Right lung (tissue), 5 donors: ENCODE measurements around the gene ADGRG6. TPM values are rescaled to one million over a fixed set of nuclear protein-coding genes. Genes with fewer than 3 reads are reported as not detected.
"Not testable (repeated sequence)": the region's sequence is repeated elsewhere in the genome, so short reads cannot be mapped to it uniquely, and the experiment has no call there.

Experiments
- DNase-seq, 2 donors: peaks; one replicate each; pipeline ENCODE4 v3.0.0-alpha.2; 2013
- polyA plus RNA-seq, 5 donors: library from polyadenylated mRNA; unstranded; fragments of 120-200 nt; gene quantifications; one replicate each; pipeline versions ENCODE4 v1.2.1 to v1.2.3, GENCODE V29; 2013; ENCODE audit warnings: inconsistent platforms in 1 of 5, low replicate concordance in 1 of 5; ENCODE audit not compliant: insufficient read length in 5 of 5, insufficient read depth in 1 of 5

Gene ADGRG6
- polyA plus RNA-seq, 5 donors, result 81.9 to 174 (median 150) TPM

DNA sequence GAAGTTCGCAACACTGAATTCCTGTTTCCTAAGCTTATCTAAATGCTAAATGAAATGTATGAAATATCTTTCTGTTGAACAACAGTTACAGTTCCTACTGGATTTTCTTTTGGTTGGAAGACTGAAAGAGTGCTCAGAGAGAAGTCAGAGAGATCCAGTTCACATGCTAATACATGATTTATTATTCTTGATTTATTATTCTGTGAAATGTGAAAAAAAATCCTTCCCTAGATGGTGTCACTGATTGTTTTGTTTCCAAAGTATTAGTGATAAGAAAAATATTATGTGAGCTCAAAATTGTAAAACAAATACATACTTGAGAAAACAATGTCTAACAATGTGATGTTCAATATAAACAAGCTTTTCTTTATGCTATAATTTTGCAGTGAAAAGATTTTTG, 42.1 kb downstream of the ADGRG6 start:
- DNase-seq, result no peak

DNA sequence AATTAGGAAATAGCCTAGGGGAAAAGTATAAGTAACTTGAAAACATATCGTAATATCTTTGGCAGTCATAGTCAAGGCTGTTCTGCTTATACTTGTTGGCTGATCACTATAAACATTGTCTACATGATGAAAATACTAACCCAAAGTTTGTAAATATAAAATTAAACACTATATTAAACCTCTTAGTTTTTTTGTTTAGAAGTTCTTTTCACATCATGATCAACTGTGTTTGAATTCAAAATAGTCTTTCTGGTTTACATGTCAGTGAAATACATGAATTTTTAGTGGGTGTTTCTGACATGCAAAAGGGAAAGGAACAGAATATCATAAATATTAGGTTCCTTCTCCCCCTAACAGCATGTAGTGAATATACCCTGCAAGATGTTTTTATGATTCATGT, 43.5 kb downstream of the ADGRG6 start:
- DNase-seq, result no peak

DNA sequence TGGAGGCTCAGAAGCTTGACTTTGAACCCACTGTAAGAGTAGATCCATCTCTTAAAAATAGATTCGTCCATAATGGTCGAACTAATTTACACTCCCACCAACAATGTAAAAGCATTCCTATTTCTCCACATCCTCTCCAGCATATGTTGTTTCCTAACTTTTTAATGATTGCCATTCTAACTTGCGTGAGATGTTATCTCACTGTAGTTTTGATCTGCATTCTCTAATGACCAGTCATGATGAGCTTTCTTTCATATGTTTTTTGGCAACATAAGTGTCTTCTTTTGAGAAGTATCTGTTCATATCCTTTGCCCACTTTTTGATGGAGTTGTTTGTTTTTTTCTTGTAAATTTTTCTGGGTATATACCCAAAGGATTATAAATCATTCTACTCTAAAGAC, 44.4 kb downstream of the ADGRG6 start:
- DNase-seq, result not testable (repeated sequence)

DNA sequence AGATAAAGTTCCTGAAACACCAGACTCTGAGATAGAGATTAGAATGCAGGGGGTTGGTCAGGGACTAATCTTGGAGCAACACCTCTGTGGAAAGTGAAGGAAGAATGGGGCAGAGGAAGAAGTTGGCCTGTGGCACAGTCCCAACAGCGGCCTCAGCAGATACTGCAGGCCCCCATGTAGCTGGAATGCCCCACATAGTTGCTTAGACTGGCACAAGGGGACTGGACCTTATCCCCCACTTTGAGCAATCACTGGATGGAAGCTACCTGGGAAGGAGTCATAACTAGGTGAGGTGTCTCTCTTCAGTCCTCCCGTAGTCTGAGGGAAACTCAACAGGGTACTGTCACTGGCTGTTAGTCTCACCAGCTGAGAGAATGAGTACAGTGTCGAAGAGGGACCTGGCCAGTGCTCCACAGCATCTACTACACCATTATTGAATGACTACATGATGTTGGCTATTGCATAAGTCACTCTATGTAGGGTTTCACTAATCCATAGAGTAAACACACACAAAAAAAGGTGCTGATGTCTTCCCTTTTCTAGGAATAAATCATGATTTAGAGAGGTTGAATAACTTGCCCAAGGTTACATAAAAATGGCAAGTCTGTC, 47.5 kb downstream of the ADGRG6 start:
- no peak for DNase-seq

DNA sequence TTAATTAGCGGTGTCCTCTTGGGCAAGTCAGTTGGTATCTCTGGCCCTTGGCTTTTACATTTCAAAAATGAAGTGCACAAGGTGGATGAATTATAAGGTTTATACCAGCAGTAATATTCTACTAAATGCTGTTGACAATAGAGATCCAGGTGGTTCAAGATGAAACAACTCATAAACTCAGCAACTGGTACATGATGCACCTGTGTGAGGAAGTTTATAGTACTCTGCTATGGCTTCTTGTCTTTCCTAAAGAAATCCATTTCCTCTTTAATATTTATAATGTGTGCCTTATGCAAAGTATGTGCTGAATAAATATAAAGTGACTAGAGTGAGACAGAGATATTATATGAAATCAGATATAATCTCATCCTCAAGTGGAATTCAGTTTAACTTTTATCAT, 48.5 kb downstream of the ADGRG6 start:
- no peak for DNase-seq

DNA sequence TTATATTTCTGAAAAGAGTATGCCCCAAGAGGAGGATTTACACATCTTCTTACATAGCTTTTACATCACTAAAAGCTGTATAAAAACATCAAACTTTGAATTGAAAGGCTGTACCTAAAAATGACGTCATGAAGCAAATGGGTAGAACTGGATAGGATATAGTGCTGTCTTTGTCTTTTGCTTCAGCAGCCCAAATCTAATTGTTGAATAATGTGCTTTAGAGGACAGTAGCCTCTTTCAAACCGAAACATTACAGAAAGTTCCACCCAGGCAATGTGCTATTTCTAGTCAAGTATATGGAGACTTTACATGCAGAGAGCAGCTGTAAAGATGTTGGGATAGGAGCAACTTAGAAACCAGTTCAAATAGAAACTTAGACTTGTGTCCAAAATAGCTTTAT, 51.9 kb downstream of the ADGRG6 start:
- no peak for DNase-seq

DNA sequence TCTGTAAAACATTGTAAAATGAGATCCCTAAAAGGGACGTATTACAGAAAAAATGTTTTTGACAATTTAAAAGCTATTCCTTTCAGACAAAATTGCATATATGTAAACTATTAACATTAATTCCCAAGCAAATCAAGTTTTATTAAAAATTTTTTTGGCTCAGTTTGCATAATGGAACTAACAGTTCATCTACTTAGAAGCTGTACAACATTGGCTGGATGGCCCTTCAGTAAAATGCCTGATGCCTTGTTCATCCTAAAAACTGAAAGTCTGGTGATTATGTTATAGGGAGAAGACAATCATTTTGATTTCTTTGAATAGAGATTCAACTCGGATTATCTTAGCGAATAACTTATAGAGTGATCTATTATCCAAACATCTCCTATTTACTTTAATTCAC, 52.8 kb downstream of the ADGRG6 start:
- DNase-seq, result peak in 1 of 2 donors; percentile 27

DNA sequence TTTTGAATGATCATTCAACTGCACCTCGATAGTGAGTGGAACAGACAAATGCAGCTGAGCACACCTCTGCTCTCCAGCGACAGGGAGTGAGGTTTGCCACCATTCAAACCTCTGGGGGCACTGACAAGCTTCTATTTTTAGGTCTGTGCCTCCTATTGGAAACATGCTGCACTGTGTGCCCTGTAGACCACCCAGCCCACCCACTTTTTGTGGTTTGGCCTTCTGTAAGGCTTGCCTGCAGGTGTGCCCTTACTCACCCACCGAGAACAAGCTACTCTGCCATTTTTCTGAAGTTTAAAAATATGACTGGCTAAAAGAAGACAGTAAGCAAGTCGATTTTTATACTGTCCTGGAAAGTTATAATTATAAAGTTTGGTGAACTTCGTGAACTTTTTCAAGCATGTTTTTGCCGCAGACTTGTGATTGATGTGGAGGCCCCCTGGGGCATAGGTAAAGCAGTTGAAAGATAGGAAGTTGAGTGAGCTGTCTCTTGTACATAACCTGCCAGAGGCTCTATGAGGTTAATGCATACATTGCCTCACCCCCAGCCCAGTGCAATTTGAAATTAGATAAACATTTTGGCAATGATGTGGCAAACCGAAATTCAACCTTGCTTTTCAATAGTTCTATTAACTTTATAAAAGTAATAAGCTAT, 53.8 kb downstream of the ADGRG6 start:
- no peak for DNase-seq

DNA sequence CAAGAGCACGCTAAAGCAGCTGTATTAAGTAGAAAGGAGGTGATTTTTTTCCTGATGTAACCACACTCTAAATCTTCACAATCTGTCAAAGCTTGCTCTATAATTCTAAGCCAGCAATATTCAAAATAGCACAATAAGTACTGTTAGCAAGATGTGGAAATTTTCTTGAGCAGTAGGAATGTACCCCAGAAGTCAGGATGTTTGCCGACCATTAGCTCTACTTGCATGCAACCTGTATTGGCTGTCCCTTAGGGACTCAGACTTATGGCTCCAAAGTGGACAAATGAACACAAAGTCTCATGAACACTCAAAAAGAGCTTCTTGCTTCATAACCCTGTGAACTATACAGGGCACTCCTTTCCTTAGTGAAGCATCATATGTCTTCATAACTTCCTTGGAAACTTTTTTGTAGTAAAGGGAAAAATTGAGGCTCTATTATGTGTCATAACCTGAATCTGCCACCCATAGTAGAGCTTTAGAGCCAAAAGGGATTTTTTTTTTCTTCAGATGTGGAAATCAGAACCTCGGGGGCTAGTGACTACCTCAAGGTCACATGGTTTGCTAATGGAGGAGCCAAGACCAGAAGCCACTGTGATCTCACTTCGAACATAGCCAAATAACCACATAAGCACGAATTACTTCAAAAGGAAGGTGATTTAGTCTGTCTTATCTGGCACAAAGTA, 54.5 kb downstream of the ADGRG6 start:
- DNase-seq, result peak in 1 of 2 donors; percentile 22

DNA sequence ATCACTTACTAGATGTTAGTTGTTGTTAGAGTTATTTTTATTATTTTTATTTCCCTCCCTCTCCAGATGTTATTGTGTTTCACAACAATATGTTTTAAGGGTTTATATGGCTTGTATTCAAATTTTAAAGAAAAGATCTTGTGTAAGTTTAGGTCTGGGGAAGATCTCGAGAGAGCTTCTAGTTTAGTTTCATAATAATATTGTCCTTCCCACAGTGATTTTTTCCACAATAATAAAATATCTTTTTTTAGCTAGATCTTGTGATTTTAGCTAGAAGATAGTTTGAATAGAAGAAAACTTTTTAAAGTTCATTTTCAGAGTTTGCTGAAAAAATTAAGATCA, 55.0 kb downstream of the ADGRG6 start:
- no peak for DNase-seq

DNA sequence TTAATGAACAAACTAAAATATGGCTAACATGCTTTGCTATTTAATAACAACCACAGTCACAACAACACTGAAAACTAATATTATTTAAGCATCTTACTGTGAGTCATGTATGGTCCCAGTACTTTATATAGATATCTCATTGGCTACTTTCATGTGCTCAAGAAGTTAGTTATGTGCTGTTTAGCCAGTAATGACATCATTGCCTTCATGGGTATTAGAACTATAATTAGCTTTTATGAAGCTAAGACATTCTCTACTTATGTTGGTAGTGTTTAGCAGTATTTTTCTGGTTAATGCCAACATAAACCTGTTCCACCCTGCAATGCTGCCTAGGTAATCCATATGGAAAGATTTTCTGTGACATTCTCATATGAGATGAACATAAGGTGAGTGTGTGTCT, 56.1 kb downstream of the ADGRG6 start:
- DNase-seq, result no peak

DNA sequence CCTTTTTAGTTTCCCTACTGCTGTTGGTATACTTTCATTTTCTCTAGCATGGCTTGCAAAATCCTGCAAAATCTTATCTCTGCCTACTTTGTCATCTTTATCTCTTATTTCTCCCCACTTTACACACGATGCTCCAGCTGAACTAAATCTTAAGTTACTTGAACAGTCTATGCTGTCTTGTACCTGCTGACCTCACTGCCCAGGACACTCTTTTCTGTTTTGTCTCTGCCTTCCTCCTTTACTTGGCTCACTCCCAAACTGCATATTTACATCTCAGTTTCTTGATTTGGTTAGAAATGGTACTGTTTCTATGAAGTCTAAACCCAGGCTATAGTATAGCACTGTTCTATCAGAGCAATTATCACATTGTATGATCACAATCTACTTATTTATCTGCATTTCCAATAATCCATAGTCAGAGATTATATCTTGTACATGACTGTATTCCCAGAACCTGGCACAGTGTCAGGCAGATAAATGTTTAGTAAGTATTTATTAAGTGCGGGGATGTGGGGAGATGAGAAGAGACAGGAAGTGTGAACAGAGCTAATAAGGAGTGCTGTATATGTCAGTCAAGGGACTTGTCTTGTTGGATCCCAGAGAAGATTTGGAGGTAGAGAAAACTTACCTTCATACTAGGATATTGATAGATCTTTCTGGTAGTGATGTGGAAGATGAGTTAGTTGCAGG, 57.6 kb downstream of the ADGRG6 start:
- DNase-seq, result no peak

DNA sequence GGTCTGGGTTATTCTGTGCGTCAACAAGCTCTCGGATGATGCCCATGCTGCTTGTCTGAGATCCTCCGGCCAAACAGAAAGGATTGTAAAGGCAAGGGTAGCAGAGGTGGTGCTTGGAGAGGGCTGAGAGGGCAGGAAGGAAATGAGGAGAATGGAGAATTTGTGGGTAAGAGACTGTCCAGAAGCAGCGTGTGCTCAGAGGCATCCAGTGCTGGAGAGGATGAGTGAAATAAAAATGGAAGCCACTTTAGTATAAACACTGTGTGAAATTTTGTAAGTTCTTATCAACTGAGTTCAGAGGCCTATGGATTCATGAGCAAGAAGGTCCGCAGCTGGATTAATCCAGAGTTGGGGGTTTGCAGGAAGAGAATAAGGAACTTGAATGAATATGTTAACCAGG, 59.5 kb downstream of the ADGRG6 start:
- DNase-seq, result no peak

DNA sequence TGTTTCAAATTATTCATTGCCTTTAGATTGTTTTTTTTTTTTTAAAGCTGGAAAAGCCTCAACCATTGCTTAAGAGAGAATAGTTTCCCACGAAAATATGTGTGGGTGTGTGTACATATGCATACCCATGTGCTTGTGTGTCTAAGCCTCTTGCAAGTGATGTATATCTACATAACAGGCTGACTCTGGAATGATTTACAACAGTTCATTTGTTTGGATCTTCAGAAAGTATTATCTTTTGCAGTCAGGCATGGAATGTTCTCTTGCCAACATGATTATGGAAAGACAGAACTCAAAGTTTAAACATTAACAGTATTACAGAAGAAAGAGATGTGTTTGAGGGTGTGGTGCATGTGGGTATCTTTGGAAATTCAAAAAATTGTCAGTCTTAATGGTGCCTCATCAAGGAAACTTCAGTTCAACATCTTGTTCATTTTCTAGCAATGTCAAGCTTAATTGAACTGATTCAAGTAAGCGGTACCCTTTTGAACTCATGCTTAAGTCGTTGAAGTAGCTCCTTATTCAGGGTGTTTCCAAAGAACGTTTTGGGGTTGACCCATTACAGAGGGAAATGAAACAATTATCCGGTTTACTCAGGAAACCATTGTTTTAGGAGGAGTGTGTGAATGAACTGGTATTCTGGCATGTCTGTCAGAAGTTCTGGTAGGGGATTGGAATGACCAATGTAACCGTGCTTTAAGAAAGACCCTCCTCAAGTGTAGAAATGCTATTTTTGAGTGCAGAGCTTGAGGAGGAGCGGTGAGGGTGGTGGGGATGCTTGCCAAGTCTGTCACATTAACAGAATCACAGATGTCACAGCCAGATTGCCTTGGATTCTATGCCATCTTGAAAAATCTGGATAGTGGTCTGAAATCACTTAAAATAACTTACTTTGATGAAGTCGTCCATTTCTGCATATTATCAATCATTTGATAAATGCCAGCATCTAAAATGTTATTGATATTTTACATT, 60.3 kb downstream of the ADGRG6 start:
- peak in 1 of 2 donors; percentile 30 for DNase-seq

DNA sequence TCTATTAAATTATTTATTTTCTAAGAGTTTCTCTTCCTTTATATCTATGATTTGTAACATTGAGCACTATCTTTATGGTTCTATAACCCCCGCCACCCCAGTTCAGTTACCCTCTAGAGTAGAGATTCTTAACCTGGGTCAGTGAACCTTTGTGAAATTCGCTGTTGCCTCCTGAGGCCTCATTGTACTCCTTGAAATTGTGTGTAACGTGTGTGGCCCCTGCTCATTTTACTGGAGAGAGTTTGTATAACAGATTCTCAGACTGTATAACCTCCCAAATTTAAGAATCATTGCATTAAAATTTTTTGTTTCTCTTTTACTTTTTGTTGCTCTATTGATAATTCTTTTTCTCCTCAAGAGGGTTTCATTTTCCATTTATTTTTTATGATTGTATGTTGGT, 65.3 kb downstream of the ADGRG6 start:
- no peak for DNase-seq

DNA sequence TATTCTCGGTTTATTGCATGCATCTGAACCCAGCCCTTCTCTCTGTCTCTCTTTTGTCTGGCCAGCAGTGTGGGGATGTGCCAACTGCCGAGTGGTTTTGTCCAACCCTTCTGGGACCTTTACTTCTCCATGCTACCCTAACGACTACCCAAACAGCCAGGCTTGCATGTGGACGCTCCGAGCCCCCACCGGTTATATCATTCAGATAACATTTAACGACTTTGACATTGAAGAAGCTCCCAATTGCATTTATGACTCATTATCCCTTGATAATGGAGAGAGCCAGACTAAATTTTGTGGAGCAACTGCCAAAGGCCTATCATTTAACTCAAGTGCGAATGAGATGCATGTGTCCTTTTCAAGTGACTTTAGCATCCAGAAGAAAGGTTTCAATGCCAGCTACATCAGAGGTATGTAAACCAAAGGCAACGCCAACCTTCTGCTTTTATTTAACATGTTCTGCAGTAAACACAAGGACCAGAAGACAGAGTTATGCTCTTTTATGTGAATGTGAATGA, 65.8 kb downstream of the ADGRG6 start:
- DNase-seq, result peak; percentile 71 to 75

DNA sequence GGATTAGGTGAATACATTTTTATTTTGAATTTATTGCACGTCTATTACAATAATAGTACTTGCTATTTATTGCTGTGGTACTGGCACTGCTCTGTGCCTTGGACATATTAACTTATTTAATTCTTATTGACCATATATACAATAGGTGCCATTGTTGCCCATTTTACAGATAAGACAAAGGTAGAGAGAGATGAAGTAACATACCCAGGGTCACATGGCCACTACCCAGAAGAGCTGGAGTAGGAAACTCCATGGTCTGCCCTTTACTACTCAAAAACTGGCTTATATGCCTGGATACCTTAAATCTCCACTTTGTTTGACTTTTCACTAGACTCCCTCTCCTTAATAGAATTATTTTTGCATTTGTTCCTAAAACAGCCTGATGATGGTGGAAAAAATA, 67.5 kb downstream of the ADGRG6 start:
- DNase-seq, result no peak

DNA sequence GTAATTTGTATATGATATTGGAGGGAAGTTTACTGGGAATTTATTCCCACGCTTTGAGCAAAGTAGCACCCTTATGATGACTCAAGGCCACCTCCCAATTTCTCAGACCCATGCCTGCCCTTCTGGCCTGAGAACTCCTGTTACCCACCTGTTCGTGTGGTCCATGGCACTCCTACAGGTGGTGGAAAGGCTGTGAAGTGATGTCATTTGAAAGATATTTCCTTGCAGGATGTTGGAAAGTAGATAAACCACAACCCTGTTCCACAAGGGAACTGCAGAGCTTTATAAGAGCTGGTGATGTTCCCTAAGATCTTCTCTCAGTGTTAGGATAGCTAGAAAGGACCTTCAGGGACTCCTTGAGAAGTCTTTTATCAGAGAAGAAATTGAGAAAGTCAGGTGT, 70.5 kb downstream of the ADGRG6 start:
- DNase-seq, result no peak

DNA sequence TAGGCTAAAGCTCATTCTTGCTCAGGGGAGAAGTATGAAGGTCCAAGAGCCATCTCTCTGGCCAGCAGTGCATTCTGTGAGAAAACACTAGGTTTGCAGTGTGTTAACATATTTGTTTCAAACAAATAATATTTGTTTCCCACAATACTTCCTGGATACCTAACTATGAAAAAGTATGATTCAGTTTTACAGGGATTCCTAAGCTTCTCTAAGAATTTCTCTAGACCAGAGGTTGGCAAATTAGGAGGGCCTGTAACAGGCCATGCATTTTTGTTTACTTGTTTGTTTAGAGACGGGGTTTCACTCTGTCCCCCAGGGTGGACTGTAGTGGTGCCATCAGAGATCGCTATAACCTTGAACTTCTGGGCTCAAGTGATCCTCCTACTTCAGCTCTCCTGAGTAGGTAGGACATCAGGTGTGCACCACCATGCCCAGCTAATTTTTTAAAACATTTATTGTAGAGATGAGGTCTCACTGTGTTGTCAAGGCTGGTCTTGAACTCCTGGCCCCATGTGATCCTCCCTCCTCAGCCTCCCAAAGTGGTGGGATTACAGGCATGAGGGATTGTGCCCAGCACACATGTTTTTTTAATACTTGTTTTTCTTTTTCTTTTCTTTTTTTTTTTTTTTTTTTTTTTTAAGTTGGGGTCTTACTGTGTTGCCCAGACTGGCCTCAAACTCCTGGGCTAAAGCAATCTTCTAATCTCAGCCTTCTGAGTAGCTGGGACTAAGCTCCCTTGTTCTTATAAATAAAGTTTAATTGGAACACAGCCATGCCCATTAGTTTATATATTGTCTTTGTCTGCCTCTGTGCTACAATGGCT, 71.7 kb downstream of the ADGRG6 start:
- no peak for DNase-seq

DNA sequence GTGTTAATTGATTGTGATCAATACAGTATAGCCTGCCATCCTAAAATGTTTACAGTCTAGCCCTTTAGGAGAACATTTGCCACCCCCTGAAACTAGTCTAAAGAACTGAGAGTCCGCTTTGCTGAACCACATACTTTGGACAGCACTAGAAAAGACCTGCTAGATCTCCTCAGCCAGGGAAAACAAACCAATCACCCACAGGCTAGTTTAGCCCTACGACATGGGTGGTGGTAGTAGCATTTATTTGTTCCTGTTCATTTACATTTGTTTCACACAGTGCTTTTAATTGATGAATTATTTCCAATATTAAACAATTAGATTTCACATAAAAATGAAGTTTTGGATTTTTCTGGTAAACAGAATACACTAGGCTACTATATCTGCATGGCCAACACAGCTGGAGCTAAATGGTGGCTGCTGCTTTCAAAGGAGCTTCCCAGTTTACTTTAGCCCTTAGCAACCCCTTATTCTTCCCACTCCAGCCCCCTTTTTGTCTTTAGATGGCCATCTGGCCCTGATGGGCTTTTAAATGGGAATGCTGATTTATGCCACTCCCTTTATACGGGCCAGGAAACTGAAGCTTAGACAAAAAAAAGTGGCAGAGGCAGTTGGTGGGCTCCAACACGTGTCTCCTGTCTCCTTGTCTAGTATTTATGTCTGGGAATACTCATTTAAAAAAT, 72.4 kb downstream of the ADGRG6 start:
- DNase-seq, result no peak
